GM19035 (cell line): ENCODE results near the gene NTNG1.
A peak's percentile ranks its signal among the peaks of the same experiment; 100 is the strongest.

Source experiments
- ATAC-seq: cut with Tn5 transposase; IDR thresholded peaks from one replicate; pipeline ENCODE4 v1.9.1; 2021; ENCODE audit not compliant: unreplicated experiment

NTNG1 gene

DNA sequence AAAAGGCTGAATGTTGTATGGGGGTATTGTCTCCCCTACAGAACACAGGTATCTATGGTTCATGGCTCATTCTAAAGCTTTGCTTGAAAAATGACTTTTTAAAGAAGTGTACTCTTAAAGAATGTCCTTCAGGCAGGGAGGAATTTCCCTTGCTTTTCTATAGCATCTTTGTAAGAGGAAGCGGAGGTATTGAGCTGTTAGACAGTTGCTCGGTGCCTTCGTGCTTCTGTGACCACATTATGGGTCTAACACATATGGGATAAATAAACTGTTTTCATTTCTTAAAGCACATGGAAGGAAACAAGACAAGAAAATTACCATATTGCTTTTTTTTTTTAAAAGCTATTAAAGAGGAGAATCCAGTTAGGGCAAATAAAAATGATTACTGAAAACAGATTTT, 182.9 kb downstream of the NTNG1 start:
- no peak for ATAC-seq

DNA sequence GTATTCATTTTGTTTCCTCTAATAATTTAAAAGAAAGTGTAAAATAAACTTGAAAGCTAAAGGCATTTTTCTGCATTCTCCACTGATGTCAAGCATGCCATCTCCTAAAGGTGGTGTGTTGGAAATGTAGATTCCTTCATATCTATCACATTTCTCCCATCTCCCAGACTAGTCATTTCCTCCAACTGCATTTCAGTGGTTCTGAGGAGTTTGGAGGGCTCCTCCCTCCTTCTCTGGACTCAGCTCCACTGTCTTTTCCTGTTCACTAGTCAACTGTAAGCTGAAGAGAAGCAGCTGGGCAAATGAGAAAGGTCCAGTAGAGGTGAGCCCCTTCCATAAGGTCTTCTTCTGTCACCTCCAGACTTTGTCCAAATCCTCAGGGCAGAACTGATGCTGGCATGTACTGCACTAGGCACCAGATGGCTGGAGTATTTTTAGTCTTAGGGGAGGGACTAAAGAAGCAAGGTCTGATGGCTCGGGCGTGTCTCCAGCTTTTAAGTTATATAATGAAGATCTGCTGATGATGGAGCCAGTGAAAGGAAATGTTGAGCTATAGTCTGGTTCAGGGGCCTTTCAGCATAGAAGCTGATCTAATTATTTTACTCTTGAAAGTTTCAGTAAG, 186.1 kb downstream of the NTNG1 start:
- no peak for ATAC-seq

DNA sequence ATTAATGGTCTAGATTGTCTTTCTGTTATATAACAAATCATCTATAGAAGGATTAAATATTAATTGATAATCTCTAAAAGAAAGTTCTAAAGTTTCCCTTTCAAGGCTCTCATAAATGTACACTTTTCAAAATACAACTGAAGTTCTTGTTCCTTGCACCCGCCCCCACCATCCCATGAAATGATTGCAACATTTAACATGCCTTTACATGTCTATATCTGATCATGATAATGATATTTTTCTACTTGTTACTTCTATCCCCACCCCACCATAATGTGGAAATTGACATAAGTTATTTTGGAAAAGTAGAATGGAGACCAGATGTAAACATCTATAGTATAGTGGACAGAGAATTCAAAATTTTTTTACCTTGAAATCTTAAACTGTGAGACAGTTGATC, 186.6 kb downstream of the NTNG1 start:
- ATAC-seq = no peak

DNA sequence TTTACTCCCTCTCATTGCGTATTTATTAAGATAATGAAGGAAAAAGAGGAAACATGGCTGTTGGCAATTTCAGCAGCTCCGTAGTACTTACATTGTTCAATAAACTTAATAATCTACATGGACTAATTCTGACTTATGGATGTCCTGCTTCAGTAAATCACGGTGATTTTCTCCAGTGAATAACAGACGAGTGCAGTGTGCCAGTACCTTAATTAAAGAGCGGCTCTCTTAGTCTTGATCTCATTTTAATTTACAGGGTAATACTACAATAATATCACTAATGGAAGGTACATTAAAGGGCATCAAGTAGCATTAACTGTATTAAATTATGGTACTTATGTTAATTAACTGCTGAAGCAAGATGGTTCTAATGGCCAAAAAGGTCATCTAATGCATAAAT, 187.2 kb downstream of the NTNG1 start:
- no peak for ATAC-seq

DNA sequence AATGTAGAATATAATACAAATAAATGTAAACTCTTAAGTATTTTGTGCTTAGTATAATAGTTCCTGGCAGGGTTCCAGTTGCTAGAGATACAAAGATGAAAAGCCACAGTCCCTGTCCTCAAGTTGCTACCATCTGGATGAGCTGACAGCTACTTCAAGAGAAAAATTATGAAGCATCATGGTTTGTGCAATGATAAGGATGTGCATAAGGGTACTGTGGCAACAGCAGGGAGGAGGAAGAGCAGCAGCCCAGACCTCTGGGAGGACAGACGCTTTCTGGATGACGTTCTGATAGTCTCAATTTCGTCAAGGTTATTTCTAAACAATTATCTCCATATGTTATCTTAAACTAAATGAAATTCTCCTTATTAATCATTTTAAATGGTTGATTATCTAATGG, 198.9 kb downstream of the NTNG1 start:
- ATAC-seq = no peak

DNA sequence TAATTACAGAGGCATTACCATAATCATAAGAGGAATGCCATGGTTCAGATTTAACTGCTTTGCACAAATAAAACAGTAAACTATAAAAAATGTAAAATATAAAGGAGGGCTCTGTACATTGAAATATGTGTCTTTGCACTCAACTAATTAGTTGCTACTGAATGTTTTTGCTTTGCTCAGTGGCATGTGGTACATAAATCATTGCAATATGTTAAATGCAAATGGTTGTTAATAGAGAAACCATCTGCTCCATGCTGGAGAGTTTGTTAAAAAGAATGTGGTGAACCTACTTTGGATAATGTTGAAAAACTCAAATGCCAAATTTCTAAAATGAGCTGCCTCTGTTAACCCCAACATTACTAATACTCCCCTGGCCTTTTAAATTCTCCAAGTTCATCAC, 201.5 kb downstream of the NTNG1 start:
- ATAC-seq = no peak

DNA sequence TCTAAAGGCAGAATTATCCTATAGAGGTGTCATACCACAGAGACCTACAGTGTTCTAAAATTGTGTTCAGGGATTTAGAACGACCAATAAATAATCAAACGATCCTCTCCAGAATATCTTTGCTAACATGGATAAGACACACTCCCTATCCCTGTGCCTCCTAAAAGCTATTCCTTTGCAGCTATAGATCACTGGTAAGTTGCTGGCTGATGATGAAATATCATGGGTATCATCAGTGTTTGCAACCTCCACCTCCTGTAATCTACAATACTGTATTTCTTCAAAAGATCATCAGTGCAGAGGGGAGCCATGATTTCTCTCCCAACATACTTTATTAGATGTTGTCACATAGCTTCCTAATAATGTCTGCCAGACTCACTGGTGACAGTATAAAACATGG, 201.9 kb downstream of the NTNG1 start:
- no peak for ATAC-seq

DNA sequence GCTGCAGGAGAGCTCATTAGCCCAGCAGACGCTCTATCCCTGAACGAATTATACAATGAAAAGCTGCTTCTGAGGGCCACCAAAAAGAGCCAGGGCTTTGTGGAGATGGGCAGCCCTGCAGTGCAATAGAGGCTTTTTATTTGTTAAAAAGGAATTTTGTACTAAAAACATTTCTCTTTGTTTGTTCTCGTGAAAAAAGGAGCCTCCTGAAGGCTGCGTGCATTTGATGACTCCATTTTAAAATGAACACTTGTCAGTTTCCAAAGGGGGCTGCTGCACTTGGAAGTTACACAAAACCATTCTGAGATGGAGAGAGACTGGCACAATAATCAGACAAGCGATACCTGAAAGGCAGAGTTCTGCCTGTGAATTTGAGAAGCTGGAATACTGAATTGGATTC, 202.8 kb downstream of the NTNG1 start:
- no peak for ATAC-seq

DNA sequence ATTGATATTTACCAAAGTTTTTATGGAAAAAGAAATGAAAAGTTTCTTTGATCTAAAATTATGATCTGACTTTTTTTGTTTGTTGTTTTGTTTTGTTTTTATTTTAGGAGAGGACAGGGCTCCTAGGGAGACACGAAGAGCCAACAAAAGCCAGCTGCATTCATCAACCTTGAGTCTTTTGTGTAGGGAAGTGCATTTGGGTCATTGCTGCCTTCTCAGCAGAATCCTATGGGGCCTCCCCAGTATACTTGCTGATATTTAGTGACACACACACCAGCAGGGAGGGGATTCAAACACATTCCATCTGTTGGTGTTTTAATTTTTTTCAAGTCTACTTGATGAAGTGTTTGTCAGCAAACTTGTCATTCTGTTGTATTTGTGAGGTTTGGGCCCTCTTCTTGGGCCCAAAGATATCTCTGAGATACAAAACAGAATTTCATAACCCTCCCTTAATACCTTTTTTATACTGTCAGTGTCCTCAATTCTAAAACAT, 203.5 kb downstream of the NTNG1 start:
- ATAC-seq = no peak

DNA sequence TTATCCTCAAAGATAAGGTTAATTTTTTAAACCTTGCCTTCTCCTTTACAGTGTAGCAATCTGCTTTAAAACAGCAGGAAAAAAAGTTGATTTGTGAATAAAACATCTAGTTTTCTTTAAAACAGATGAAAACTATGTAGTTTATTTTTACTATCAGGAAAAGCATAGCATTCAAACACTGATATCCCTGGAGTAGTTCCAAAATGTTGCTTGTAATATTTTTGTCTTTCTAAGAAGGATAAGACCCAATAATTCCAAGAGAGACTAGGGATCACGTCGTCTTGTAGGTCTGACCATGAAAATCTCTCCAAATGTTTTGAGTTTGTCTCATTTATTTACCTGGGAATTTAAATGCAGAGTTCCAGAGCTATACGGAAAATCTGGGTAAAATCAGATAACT, 204.0 kb downstream of the NTNG1 start:
- ATAC-seq = no peak

DNA sequence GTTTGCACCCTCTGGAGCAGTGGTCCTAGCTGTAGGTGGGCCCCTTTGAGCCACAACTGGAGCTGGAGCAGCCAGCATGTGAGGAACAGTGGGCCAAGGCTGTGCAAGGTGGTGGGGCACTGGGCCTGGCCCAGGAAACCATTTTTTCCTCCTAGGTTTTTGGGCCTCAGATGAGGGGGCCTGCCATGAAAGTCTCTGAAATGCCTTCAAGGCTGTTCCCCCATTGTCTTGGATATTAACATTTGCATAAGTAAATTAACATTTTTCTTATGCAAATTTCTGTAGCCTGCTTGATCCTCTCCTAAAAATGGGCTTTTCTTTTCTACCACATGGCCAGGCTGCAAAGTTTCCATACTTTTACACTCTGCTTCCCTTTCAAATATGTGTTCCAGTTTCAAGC, 212.0 kb downstream of the NTNG1 start:
- ATAC-seq = no peak

DNA sequence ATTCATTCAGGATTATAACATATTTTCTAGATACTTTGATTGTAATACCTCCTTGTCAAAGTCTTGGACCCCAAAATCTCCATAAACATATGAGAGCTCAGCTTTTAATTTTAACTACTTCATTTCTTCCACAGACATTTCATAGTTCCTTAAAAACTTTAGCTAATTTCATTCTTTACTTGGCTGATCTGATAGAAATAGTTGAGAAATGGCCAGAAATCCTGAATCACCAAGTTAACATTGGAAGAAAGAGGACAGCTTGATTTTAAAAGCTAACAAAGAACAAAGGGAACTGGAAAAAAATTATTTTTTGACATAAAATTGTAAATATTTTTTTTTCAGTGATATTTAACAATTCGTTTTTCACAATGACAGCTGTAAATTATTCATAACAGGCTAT, 216.5 kb downstream of the NTNG1 start:
- no peak for ATAC-seq

DNA sequence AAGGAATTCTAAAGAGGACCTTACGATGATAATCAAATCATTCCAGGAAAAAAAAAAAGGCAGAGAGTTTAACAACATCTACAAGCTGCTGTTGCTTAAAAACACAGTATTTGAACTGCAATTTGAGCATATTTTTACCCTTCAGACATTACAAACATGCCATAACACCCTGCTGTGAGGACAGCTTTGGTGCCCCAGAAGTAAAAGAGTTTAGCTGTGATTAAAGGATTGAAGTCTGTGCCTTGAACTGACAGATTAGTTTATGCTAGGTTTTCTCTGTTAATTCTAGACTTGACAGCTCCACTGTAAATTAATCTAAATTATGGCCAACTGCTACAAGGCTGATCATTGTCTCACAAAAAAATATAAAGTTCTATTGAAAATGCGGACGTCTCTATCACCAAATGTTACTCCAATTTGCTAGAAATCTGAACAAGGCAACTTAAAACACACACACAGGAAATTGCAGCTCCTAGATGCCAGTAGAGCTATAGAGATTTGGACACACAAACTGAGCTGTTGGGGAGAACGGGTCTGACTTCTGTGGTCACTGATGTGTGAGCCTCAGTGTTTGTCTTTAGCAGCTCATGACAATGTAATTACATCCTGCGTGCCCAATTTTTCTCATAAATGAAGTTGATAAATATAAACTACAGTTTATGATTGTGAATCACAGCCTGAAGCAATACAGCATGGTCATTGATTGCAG, 217.9 kb downstream of the NTNG1 start:
- ATAC-seq = no peak

DNA sequence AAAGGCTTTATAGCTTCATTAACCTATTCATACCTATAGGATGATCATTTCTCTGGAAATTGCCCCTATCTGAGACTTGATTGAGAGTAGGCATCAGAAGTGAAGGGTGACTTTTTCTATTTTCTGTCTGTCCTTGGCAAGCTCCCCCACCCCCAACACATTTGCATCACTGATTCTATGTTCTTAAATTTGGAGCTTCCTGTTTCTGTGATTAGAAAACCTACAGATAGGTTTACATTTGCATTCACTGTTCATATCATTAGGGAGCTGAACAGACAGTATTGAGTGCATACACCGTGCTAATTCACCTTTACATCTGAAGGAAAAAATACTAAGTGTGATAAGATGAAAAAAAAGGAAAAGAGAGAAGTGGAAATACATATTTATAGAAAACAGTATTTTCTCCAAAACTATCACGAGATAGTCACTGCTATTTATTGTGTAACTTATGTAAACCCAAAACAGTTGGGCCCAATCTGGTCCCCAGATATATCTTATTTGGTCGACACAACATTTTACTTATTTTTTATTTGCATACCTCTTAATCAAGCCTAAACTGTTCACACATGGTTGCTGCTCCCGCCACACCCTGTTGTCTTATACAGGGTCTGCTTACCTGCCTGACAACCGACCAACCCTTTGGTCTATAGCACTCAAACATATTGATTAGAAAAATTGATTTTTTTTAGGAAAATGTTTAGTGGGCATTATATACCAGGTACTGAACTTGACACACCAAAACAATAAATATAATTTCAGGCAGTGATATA, 218.8 kb downstream of the NTNG1 start:
- ATAC-seq = peak; percentile 44

DNA sequence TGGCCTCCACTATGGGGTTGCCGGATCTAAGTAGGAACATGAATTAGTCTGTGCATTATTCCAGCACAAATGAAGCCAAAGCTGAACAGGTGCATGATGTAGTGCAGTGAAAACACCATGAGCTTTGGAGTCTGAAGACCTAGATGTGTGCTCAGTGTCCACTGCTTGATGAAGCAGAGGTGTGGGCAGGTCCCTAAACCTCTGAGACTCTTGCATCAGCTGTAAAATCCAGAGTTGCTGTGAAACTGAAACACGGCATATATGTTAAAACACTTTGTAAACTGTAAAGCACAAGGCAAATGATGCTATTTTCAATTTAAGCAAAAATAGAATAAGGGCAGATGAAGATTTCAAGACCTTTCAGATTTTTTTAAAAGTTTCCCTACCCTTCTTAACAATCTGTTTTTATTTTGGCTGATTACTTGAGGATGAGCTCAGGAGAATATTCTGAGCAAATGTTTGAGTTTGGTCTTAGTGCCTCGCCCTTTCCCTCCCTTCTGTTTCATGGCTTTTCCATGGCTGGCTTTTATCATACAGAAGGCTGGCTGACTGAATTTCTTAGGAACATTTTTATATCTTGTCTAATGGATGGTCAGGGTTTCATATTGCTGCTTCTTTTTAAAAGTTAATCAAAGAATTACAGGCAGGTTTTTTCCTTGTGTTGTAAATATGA, 221.8 kb downstream of the NTNG1 start:
- peak; percentile 73 for ATAC-seq

DNA sequence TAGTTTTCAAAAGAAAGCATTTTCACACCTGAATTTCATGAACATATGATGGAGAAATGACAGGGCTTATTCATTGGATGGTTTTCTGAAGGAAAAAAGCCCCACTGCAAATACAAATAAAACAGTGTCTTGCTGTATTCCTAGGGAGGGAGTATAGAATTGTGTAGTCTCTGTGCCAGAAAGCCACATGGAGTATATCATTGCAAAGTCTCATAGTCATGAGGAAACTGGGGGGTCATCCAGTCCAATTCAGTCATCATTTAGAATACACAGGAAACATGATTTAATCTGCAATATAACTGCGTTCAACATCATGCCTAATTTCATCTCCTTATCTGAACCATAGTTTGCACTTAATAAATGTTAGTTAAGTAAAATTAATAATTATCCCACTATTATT, 222.3 kb downstream of the NTNG1 start:
- ATAC-seq = no peak

DNA sequence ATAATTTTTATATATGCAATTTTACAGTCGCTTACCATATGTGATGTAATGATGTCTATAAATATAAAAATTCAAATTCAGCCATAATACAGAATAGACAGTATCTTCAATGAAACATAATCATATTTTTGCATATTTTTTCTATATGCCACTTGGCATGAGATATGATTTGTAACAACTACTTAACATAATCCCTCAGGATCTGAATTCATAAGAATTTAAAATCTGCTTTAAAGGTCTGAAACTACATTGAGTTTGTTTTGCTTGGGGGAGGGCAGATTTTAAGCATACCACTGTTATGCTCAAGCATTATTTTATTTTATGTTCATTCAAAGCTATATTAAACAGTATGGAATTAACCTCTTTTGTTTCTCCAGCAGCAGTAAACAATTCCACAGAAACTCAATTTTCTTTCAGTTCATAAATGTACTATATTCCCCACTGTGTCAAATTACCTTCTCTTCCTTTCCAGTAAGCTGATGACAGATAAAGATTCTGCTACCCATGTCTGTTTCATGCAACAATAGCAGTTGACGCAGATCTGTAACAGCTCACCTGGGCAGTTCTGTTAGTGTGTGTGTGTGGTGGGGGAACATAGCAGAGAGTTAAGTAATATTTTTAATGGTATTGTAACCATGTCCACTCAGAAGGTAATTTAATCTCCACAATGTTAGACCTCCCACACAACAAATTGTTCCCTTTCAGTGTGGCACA, 224.8 kb downstream of the NTNG1 start:
- ATAC-seq = no peak

DNA sequence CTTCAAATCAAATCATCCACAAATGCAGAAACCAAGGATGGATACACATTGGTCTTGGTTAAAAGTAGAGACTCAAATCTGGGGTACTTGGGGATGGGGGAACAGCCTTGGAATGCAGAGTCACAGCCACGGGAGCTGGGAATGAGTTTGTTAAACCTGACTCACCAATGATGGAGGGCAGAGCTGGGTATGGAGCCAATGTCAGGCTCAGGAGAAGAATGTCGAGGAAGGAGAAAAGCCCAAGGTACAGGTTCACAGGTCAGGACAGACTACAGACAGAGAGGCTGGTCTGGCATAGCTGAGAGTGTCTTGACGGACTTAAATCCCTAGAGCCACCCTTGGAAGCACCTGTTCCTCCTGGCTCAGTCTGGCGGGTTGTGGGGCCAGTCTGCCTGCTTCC, 237.6 kb downstream of the NTNG1 start:
- ATAC-seq = no peak

DNA sequence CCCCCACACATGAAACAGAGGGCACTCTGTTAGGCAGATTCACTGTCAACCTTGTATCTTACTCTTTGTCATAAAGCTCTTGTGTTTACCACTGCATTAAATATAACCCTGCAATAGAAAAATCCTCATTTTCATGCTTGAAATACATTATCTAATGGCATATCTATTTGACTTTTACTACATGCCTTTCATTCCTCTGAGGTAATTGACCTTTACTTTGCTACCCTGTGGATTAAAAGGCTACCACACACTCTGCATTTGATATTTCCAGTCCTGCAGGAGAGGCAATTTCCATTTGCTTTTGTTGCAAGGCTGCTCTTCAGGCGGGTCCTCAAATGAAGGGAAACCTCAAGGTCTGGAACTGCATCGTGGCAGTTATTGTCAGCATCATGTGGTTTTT, 238.0 kb downstream of the NTNG1 start:
- no peak for ATAC-seq

DNA sequence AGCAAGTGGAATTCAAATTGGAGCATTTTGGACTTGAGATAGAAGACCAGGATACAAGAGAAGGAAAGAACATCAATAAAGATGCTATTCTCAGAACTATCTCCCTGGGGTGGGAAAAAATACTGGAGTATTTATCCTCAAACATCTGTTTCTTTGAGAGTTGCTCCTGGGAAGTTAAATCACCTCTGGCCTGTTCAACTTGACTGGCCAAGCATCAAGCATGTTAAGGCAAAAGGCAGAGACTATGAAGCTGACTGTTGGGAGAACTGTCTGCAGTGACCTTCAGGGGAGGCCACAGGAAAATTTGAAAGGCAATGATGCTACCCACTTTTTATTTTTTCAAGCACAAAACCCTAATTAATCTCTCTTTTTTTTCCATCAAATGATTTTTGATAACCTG, 239.0 kb downstream of the NTNG1 start:
- ATAC-seq = no peak
